HL-60 (cell line): ENCODE data around the gene MACC1.

Experiments
- DNase-seq, 2 experiments: peaks; one replicate each; pipeline ENCODE4 v3.0.0-alpha.2; 2010 to 2020; ENCODE audit warnings: low read depth in 1 of 2, low spot score in 1 of 2
- H3K27ac ChIP-seq: fragments of 250-450 bp; sonication (Bioruptor Pico); replicated peaks from 2 replicates; pipeline ENCODE4 v1.5.1; 2020; ENCODE audit warnings: mild to moderate bottlenecking, moderate library complexity
- H3K27me3 ChIP-seq: fragments of 250-450 bp; sonication (Bioruptor Pico); 2 replicates; pipeline ENCODE4 v1.5.1; 2021; ENCODE audit warnings: mild to moderate bottlenecking, moderate library complexity; ENCODE audit not compliant: insufficient read depth, poor library complexity, severe bottlenecking
- H3K4me3 ChIP-seq: replicated peaks from 2 replicates; pipeline ENCODE4 v1.5.1; 2011; ENCODE audit warnings: mild to moderate bottlenecking, control low read depth, low read length; ENCODE audit not compliant: insufficient read depth
- GABPA ChIP-seq: IDR thresholded peaks from 2 replicates; pipeline ENCODE4 v1.6.1; 2012; ENCODE audit warnings: low read depth
- POLR2AphosphoS5 ChIP-seq: IDR thresholded peaks from 2 replicates; pipeline ENCODE4 v1.6.1; 2012; ENCODE audit warnings: low read depth
- SPI1 ChIP-seq: IDR thresholded peaks from 2 replicates; pipeline ENCODE4 v1.6.1; 2012; ENCODE audit warnings: low read depth, mild to moderate bottlenecking, borderline replicate concordance
- TF ChIP-seq, protein P1 (sequence below): IDR thresholded peaks from 2 replicates; pipeline ENCODE4 v1.6.1; 2012; ENCODE audit warnings: low read depth; ENCODE audit not compliant: insufficient replicate concordance
- TF ChIP-seq, protein P2 (sequence below): IDR thresholded peaks from one replicate; pipeline ENCODE4 v1.5.1; 2011; ENCODE audit warnings: low read length, control low read depth, inconsistent platforms; ENCODE audit not compliant: insufficient read depth

MACC1 gene

DNA sequence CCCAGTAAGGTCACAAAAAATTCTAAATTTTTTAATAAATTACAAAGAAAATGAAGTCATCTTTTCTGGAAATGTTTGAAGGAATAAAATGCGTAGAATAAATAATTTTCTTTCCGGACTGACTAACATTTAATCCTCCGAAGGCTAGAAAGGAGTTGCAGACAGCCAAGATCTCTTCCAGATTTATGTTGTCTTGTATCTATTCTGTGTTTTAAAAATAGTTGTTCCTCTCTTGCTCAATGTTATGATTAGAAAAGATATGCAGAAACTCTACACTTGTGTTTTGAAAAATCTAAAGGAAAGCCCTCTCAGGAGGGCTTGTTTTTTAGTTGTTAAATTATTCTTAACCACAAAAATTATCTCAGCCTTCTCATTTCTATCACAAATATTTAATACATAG, 70.7 kb downstream of the MACC1 start:
- TF ChIP-seq SPI1 (no peak), GABPA (no peak), POLR2AphosphoS5 (no peak)
- TF ChIP-seq, protein P1, sequence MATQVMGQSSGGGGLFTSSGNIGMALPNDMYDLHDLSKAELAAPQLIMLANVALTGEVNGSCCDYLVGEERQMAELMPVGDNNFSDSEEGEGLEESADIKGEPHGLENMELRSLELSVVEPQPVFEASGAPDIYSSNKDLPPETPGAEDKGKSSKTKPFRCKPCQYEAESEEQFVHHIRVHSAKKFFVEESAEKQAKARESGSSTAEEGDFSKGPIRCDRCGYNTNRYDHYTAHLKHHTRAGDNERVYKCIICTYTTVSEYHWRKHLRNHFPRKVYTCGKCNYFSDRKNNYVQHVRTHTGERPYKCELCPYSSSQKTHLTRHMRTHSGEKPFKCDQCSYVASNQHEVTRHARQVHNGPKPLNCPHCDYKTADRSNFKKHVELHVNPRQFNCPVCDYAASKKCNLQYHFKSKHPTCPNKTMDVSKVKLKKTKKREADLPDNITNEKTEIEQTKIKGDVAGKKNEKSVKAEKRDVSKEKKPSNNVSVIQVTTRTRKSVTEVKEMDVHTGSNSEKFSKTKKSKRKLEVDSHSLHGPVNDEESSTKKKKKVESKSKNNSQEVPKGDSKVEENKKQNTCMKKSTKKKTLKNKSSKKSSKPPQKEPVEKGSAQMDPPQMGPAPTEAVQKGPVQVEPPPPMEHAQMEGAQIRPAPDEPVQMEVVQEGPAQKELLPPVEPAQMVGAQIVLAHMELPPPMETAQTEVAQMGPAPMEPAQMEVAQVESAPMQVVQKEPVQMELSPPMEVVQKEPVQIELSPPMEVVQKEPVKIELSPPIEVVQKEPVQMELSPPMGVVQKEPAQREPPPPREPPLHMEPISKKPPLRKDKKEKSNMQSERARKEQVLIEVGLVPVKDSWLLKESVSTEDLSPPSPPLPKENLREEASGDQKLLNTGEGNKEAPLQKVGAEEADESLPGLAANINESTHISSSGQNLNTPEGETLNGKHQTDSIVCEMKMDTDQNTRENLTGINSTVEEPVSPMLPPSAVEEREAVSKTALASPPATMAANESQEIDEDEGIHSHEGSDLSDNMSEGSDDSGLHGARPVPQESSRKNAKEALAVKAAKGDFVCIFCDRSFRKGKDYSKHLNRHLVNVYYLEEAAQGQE = no peak
- TF ChIP-seq, protein P2, sequence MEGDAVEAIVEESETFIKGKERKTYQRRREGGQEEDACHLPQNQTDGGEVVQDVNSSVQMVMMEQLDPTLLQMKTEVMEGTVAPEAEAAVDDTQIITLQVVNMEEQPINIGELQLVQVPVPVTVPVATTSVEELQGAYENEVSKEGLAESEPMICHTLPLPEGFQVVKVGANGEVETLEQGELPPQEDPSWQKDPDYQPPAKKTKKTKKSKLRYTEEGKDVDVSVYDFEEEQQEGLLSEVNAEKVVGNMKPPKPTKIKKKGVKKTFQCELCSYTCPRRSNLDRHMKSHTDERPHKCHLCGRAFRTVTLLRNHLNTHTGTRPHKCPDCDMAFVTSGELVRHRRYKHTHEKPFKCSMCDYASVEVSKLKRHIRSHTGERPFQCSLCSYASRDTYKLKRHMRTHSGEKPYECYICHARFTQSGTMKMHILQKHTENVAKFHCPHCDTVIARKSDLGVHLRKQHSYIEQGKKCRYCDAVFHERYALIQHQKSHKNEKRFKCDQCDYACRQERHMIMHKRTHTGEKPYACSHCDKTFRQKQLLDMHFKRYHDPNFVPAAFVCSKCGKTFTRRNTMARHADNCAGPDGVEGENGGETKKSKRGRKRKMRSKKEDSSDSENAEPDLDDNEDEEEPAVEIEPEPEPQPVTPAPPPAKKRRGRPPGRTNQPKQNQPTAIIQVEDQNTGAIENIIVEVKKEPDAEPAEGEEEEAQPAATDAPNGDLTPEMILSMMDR = no peak
- no peak overlapping the region for H3K4me3 ChIP-seq
- H3K27me3 ChIP-seq = no peaks in the 10 kb centered on the region
- H3K27ac ChIP-seq = no peak overlapping the region
- no peak for DNase-seq

DNA sequence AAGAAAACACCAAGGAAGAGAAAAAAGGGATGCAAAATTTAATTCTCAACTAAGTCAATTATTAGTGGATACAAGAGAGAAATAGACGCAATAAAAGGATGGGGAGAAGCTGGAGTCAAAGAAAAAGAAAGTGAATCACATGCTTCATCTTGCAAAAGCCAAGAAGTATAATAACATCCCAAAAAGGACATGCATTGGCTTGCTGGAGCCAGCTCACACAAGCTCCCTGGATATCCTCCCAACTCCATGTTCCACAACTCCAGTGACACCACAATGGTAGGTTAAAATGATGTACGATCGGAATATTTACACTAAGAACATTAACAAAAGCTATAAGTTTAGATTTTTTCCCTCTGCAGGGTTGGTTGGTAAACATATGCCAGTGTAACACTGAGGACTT, 72.4 kb downstream of the MACC1 start:
- TF ChIP-seq POLR2AphosphoS5 = no peak
- no peak for TF ChIP-seq GABPA
- no peak for TF ChIP-seq SPI1
- TF ChIP-seq, protein P1 = no peak
- TF ChIP-seq, protein P2 = no peak
- Histone ChIP-seq H3K27me3 (no peaks in the 10 kb centered on the region), H3K4me3 (no peak overlapping the region), H3K27ac (no peak overlapping the region)
- no peak for DNase-seq

DNA sequence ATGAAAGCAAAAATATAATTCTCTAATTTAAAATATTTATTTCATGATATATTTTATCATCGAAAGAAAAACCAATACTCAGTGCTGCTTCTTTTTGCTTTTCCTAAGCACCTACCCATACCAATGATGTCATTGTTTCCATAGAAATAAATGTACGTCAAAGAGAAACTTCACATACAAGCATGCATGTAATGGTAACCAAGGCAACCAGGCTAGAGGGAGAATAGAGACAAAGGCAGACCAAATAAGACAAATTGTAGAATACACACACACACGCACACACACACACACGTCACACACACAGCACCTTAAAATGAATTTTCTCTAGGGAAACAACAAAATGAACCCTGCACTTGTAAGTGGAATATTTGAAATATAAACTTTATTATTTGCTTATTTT, 75.5 kb downstream of the MACC1 start:
- DNase-seq = no peak
- Histone ChIP-seq H3K4me3 (no peak overlapping the region), H3K27me3 (no peaks in the 10 kb centered on the region), H3K27ac (no peak overlapping the region)
- TF ChIP-seq POLR2AphosphoS5 = no peak
- TF ChIP-seq SPI1 = no peak
- TF ChIP-seq, protein P2 = no peak
- no peak for TF ChIP-seq GABPA
- TF ChIP-seq, protein P1 = no peak
